ENCODE measurements around the gene SIGLEC5. TPM values are rescaled to one million over a fixed set of nuclear protein-coding genes. Genes with fewer than 3 reads are reported as not detected.
A peak's percentile ranks its signal among the peaks of the same experiment; 100 is the strongest.

The SIGLEC5 gene
- total RNA-seq, 2 donors from 2014 or later, result not detected

- Mint-ChIP-seq H3K4me1 (no peaks in the 10 kb centered on the region), H3K4me3 (no peak overlapping the region), H3K27ac (no peak overlapping the region), H3K27me3 (ENCODE audit: insufficient read depth) (peaks cover 24% of the 10 kb centered on the region), H3K9me3 (peaks cover 1% of the 10 kb centered on the region), H3K36me3 (ENCODE audit: low read depth) (no peaks in the 10 kb centered on the region)
- H3K4me3 ChIP-seq (ENCODE audit: low read length), result no peak overlapping the region
- H3K27me3 ChIP-seq (ENCODE audit: control insufficient read depth, insufficient read depth, low read length, poor library complexity, severe bottlenecking), result peaks cover 6% of the 10 kb centered on the region
- H3K9ac ChIP-seq (ENCODE audit: extremely low read depth, low read length, poor library complexity, severe bottlenecking), result no peak overlapping the region
- no peak for TF ChIP-seq CTCF (conservative IDR thresholded peaks at IDR 0.05)
- H3K27ac ChIP-seq (ENCODE audit: low read depth, low read length), result no peak overlapping the region
- no peaks in the 10 kb centered on the region for H3K36me3 ChIP-seq (ENCODE audit: control insufficient read depth, insufficient read depth, low read length)
- no peaks in the 10 kb centered on the region for H3K4me1 ChIP-seq (ENCODE audit: control insufficient read depth, insufficient read depth, low read length)
- DNase-seq, result no peak
- WGBS, 2 experiments (ENCODE audit: insufficient coverage in 1 of 2, insufficient read length in 1 of 2), result 20 to 62% methylated on average over 1 to 5 of the region's 5 CpGs
- H3K9me3 ChIP-seq (ENCODE audit: control insufficient read depth, low read length), result no peaks in the 10 kb centered on the region
These were observed 15.4 kb downstream of the SIGLEC5 start for GRCh38 chr19:51614789-51615188.

- DNase-seq, result no peak
- no peaks in the 10 kb centered on the region for H3K4me1 ChIP-seq (ENCODE audit: control insufficient read depth, insufficient read depth, low read length)
- H3K27ac ChIP-seq (ENCODE audit: low read depth, low read length), result no peak overlapping the region
- 65 to 80% methylated on average over 1 of the region's 1 CpG for WGBS, 2 experiments (ENCODE audit: insufficient coverage in 1 of 2, insufficient read length in 1 of 2)
- Mint-ChIP-seq H3K9me3 (peaks cover 1% of the 10 kb centered on the region), H3K4me3 (no peak overlapping the region), H3K27me3 (ENCODE audit: insufficient read depth) (peaks cover 33% of the 10 kb centered on the region), H3K27ac (no peak overlapping the region), H3K4me1 (no peaks in the 10 kb centered on the region), H3K36me3 (ENCODE audit: low read depth) (no peaks in the 10 kb centered on the region)
- no peaks in the 10 kb centered on the region for H3K9me3 ChIP-seq (ENCODE audit: control insufficient read depth, low read length)
- peaks cover 10% of the 10 kb centered on the region for H3K27me3 ChIP-seq (ENCODE audit: control insufficient read depth, insufficient read depth, low read length, poor library complexity, severe bottlenecking)
- no peaks in the 10 kb centered on the region for H3K36me3 ChIP-seq (ENCODE audit: control insufficient read depth, insufficient read depth, low read length)
- no peak for TF ChIP-seq CTCF (conservative IDR thresholded peaks at IDR 0.05)
- no peak overlapping the region for H3K9ac ChIP-seq (ENCODE audit: extremely low read depth, low read length, poor library complexity, severe bottlenecking)
- no peak overlapping the region for H3K4me3 ChIP-seq (ENCODE audit: low read length)
These were observed 19.6 kb downstream of the SIGLEC5 start for GRCh38 chr19:51610576-51610975.

- Histone ChIP-seq H3K4me1 (ENCODE audit: control insufficient read depth, insufficient read depth, low read length) (no peaks in the 10 kb centered on the region), H3K36me3 (ENCODE audit: control insufficient read depth, insufficient read depth, low read length) (no peaks in the 10 kb centered on the region), H3K9me3 (ENCODE audit: control insufficient read depth, low read length) (no peaks in the 10 kb centered on the region), H3K27ac (ENCODE audit: low read depth, low read length) (no peak overlapping the region), H3K9ac (ENCODE audit: extremely low read depth, low read length, poor library complexity, severe bottlenecking) (no peak overlapping the region), H3K4me3 (ENCODE audit: low read length) (no peak overlapping the region), H3K27me3 (ENCODE audit: control insufficient read depth, insufficient read depth, low read length, poor library complexity, severe bottlenecking) (peaks cover 22% of the 10 kb centered on the region)
- no peak overlapping the region for H3K4me3 Mint-ChIP-seq
- peaks cover 1% of the 10 kb centered on the region for H3K9me3 Mint-ChIP-seq
- peaks cover 30% of the 10 kb centered on the region for H3K27me3 Mint-ChIP-seq (ENCODE audit: insufficient read depth)
- peak; percentile 97 for DNase-seq
- no peak overlapping the region for H3K27ac Mint-ChIP-seq
- peak; percentile 93 for TF ChIP-seq CTCF (conservative IDR thresholded peaks at IDR 0.05)
- 7 to 24% methylated on average over 6 to 13 of the region's 13 CpGs for WGBS, 2 experiments (ENCODE audit: insufficient coverage in 1 of 2, insufficient read length in 1 of 2)
- H3K4me1 Mint-ChIP-seq, result no peaks in the 10 kb centered on the region
- H3K36me3 Mint-ChIP-seq (ENCODE audit: low read depth), result no peaks in the 10 kb centered on the region
These were observed 22.2 kb downstream of the SIGLEC5 start for GRCh38 chr19:51607920-51608562.

Measured in endodermal cell (in vitro differentiated cells).